Natural killer cell (primary cell): ENCODE measurements around the gene TNNT2. TPM values are rescaled to one million over a fixed set of nuclear protein-coding genes. Genes with fewer than 3 reads are reported as not detected.

Experiments
- ATAC-seq, 3 donors: fragments of 150-1000 bp in 2 of 3; fragments of 200-7000 bp in 1 of 3; cut with Tn5 transposase; 1 replicate in 1 of 3; 2 replicates in 2 of 3; pipeline ENCODE4 v1.10.0; 2021; ENCODE audit warnings: mild to moderate bottlenecking in 2 of 3, moderate library complexity in 2 of 3
- DNase-seq, 2 donors: peaks; one replicate each; pipeline versions ENCODE4 v3.0.0 to v3.0.0-alpha.2; 2013 to 2021; ENCODE audit warnings: mixed read lengths in 1 of 2
- H3K27ac ChIP-seq: one replicate; pipeline ENCODE4 v1.5.1; 2013; ENCODE audit warnings: mild to moderate bottlenecking, low read length
- H3K27me3 ChIP-seq: one replicate; pipeline ENCODE4 v1.6.1; 2013; ENCODE audit warnings: low read length; ENCODE audit not compliant: control insufficient read depth, insufficient read depth
- H3K36me3 ChIP-seq: one replicate; pipeline ENCODE4 v1.6.1; 2013; ENCODE audit warnings: low read length; ENCODE audit not compliant: control insufficient read depth, insufficient read depth
- H3K4me1 ChIP-seq: one replicate; pipeline ENCODE4 v1.6.1; 2013; ENCODE audit warnings: low read length; ENCODE audit not compliant: control insufficient read depth, insufficient read depth
- H3K4me3 ChIP-seq: one replicate; pipeline ENCODE4 v1.5.1; 2013; ENCODE audit warnings: low read length
- H3K9me3 ChIP-seq: one replicate; pipeline ENCODE4 v1.6.1; 2013; ENCODE audit warnings: low read length; ENCODE audit not compliant: control insufficient read depth, insufficient read depth
- H3K27ac Mint-ChIP-seq, 2 donors: one replicate each; pipeline ENCODE4 v1.8.0; 2022; ENCODE audit warnings: mild to moderate bottlenecking in 2 of 2, mixed read lengths in 2 of 2, moderate library complexity in 1 of 2
- H3K27me3 Mint-ChIP-seq, 2 donors: one replicate each; pipeline ENCODE4 v1.8.0; 2022; ENCODE audit warnings: low read depth in 2 of 2, mixed read lengths in 2 of 2
- H3K36me3 Mint-ChIP-seq: one replicate; pipeline ENCODE4 v1.8.0; 2022; ENCODE audit warnings: mixed read lengths
- H3K4me1 Mint-ChIP-seq, 2 donors: one replicate each; pipeline ENCODE4 v1.8.0; 2022; ENCODE audit warnings: mixed read lengths in 2 of 2
- H3K4me3 Mint-ChIP-seq: one replicate; pipeline ENCODE4 v1.8.0; 2022; ENCODE audit warnings: mild to moderate bottlenecking, moderate library complexity, mixed read lengths
- H3K9me3 Mint-ChIP-seq, 2 donors: one replicate each; pipeline ENCODE4 v1.8.0; 2022; ENCODE audit warnings: mixed read lengths in 2 of 2
- CTCF ChIP-seq: fragments of 200-600 bp; IDR thresholded peaks from one replicate; pipeline ENCODE4 v1.8.0; 2022; ENCODE audit warnings: antibody characterized with exemption
- WGBS: methylation state at CpG from one replicate; pipeline ENCODE4 v1.1.7; 2013; ENCODE audit warnings: missing lambda C conversion rate; ENCODE audit not compliant: insufficient coverage; 5-methylcytosine and 5-hydroxymethylcytosine counted together
- intact Hi-C: fragments of 100-400 bp; cut with micrococcal nuclease; formaldehyde crosslinking; loops from one replicate; pipeline ENCODE4 v1.14.2; 2022
- total RNA-seq, 4 donors: library from RNA; stranded (reverse); fragments of 120-200 nt in 1 of 4; gene quantifications; one replicate each; pipeline versions ENCODE4 v1.2.3 to v1.2.4, GENCODE V29; 2013 to 2022

The TNNT2 gene
- total RNA-seq, 3 donors from 2014 or later (not counting 1 experiment from before 2014, with no cell fraction given), result not detected

- Mint-ChIP-seq H3K27ac (no peak overlapping the region), H3K4me3 (no peak overlapping the region), H3K36me3 (no peaks in the 10 kb centered on the region), H3K27me3 (peaks cover 17 to 20% of the 10 kb centered on the region in 2 donors), H3K4me1 (no peaks in the 10 kb centered on the region), H3K9me3 (no peaks in the 10 kb centered on the region)
- Histone ChIP-seq H3K4me1 (no peaks in the 10 kb centered on the region), H3K27me3 (no peaks in the 10 kb centered on the region), H3K36me3 (no peaks in the 10 kb centered on the region), H3K4me3 (no peak overlapping the region), H3K9me3 (no peaks in the 10 kb centered on the region), H3K27ac (no peak overlapping the region)
- no peak for TF ChIP-seq CTCF
- ATAC-seq, result no peak
- 100% methylated on average over 2 of the region's 3 CpGs for WGBS
- intact Hi-C loops, result no loop called here
- DNase-seq, result no peak
Observed at GRCh38 chr1:201418461-201418860, 41.0 kb upstream of the TNNT2 start.

GRCh38 chr1:201414051-201414738 is 36.7 kb upstream of the TNNT2 start:
- Histone ChIP-seq H3K27ac (no peak overlapping the region), H3K27me3 (no peaks in the 10 kb centered on the region), H3K36me3 (no peaks in the 10 kb centered on the region), H3K9me3 (no peaks in the 10 kb centered on the region), H3K4me1 (no peaks in the 10 kb centered on the region), H3K4me3 (no peak overlapping the region)
- ATAC-seq (no peak), DNase-seq (no peak)
- WGBS, result 93% methylated on average over 15 of the region's 15 CpGs
- H3K9me3 Mint-ChIP-seq, result no peaks in the 10 kb centered on the region
- no peaks in the 10 kb centered on the region for H3K36me3 Mint-ChIP-seq
- no peak overlapping the region for H3K27ac Mint-ChIP-seq
- no peaks in the 10 kb centered on the region for H3K4me1 Mint-ChIP-seq
- no peak overlapping the region for H3K4me3 Mint-ChIP-seq
- intact Hi-C loops, result no loop called here
- H3K27me3 Mint-ChIP-seq, result peaks cover 17% of the 10 kb centered on the region in 2 donors
- no peak for TF ChIP-seq CTCF

GRCh38 chr1:201411292-201411691 is 33.8 kb upstream of the TNNT2 start:
- H3K36me3 Mint-ChIP-seq, result no peaks in the 10 kb centered on the region
- no peak for TF ChIP-seq CTCF
- WGBS, result 93% methylated on average over 12 of the region's 12 CpGs
- Histone ChIP-seq H3K36me3 (no peaks in the 10 kb centered on the region), H3K4me1 (no peaks in the 10 kb centered on the region), H3K27me3 (no peaks in the 10 kb centered on the region), H3K27ac (no peak overlapping the region), H3K9me3 (no peaks in the 10 kb centered on the region), H3K4me3 (no peak overlapping the region)
- ATAC-seq (no peak), DNase-seq (no peak)
- H3K9me3 Mint-ChIP-seq, result no peaks in the 10 kb centered on the region
- no peak overlapping the region for H3K27ac Mint-ChIP-seq
- H3K4me1 Mint-ChIP-seq, result peaks cover 0 to 13% of the 10 kb centered on the region in 2 donors
- H3K4me3 Mint-ChIP-seq, result no peak overlapping the region
- H3K27me3 Mint-ChIP-seq, result peaks cover 9 to 11% of the 10 kb centered on the region in 2 donors
- intact Hi-C loops, result no loop called here

GRCh38 chr1:201409440-201409839 is 32.0 kb upstream of the TNNT2 start:
- H3K27me3 Mint-ChIP-seq, result peaks cover 0 to 3% of the 10 kb centered on the region in 2 donors
- intact Hi-C loops, result no loop called here
- no peak for DNase-seq
- Histone ChIP-seq H3K4me3 (no peak overlapping the region), H3K36me3 (no peaks in the 10 kb centered on the region), H3K9me3 (no peaks in the 10 kb centered on the region), H3K27me3 (no peaks in the 10 kb centered on the region), H3K27ac (no peak overlapping the region), H3K4me1 (no peaks in the 10 kb centered on the region)
- no peaks in the 10 kb centered on the region for H3K36me3 Mint-ChIP-seq
- no peak overlapping the region for H3K27ac Mint-ChIP-seq
- no peak overlapping the region for H3K4me3 Mint-ChIP-seq
- 90% methylated on average over 8 of the region's 8 CpGs for WGBS
- no peak for TF ChIP-seq CTCF
- H3K4me1 Mint-ChIP-seq, result peaks cover 0 to 13% of the 10 kb centered on the region in 2 donors
- H3K9me3 Mint-ChIP-seq, result no peaks in the 10 kb centered on the region
- ATAC-seq, result no peak
